ENCODE measurements around the gene SPATA12.

DNA sequence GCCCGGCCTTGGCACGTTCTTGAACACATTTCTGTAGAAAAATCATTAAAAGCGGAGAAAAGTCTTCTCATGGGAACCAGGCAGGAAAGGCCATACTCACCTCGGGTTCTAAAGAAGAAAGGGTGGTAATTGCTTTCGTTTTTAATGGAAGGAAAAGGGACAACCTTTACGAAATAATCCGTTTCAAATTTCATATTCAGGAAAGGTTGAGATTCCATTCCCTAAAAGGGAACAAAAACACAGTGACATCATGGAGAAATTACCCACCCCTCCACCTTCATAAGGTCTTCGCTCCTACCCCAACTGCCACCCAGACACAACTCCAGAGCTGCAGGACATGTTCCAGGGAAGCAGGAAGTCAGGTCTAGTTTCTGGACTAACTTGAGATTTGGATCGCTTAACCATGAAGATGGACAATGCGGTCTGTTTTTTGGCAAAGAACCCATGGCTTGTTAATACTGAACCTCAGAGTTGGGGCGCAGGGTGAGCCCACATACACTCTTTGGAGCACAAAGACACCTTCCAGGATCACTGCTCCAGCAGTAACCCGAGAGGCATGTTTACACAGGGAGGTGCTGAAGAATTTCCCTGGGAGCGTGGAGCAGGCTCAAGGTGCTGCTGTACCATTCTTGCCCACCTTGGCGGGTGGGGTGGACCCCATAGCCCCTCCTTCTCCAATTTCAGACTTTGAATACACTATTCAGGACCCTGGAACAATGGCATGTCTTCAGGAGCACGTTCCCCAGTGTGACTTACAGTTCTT, 49.2 kb downstream of the SPATA12 start:
- TF ChIP-seq, protein P1, sequence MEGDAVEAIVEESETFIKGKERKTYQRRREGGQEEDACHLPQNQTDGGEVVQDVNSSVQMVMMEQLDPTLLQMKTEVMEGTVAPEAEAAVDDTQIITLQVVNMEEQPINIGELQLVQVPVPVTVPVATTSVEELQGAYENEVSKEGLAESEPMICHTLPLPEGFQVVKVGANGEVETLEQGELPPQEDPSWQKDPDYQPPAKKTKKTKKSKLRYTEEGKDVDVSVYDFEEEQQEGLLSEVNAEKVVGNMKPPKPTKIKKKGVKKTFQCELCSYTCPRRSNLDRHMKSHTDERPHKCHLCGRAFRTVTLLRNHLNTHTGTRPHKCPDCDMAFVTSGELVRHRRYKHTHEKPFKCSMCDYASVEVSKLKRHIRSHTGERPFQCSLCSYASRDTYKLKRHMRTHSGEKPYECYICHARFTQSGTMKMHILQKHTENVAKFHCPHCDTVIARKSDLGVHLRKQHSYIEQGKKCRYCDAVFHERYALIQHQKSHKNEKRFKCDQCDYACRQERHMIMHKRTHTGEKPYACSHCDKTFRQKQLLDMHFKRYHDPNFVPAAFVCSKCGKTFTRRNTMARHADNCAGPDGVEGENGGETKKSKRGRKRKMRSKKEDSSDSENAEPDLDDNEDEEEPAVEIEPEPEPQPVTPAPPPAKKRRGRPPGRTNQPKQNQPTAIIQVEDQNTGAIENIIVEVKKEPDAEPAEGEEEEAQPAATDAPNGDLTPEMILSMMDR (IDR thresholded peaks at IDR 0.05; ENCODE audit: insufficient read depth, low read depth, low read length) = no peak
- no peak for TF ChIP-seq EZH2 (IDR thresholded peaks at IDR 0.05; ENCODE audit: insufficient read depth, low read length)

Measured in astrocyte (in vitro differentiated cells and primary cell).